Stimulated activated CD4-positive, alpha-beta T cell treated with anti-CD3 and anti-CD28 coated beads, Interleukin-1b, Interleukin-23, amount 100 ng/mL, for 1 hour (primary cell): ENCODE data around the gene PLEKHM1.
"Not testable (repeated sequence)": the region's sequence is repeated elsewhere in the genome, so short reads cannot be mapped to it uniquely, and the experiment has no call there.

ENCODE experiments used
- DNase-seq, 2 donors: peaks; one replicate each; pipeline ENCODE4 v3.0.0-alpha.2; 2020; ENCODE audit warnings: low read depth in 2 of 2

PLEKHM1 gene

GRCh38 chr17:45490615-45491433, at the start of gene PLEKHM1:
PLEKHM1 (minus strand) TSS chr17:45490721; CDS start chr17:45482484, 8,237 bp downstream.
- peak; percentile 51 to 59 for DNase-seq

DNA sequence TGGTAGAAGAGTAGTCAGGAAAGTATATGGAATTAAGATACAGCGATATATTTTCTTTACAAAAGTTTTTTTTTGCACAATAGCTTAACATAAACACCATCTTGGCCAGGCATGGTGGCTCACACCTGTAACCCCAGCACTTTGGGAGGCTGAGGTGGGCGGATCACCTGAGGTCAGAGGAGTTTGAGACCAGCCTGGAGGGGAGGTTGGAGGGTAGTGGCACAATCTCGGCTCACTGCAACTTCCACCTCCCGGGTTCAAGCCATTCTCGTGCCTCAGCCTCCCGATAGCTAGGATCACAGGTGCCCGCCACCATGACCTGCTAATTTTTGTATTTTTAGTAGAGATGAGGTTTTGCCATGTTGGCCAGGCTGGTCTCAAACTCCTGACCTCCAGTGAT, 47.6 kb upstream of the PLEKHM1 start:
- DNase-seq, result not testable (repeated sequence)

- not testable (repeated sequence) for DNase-seq
These were observed 15.6 kb upstream of the PLEKHM1 start for GRCh38 chr17:45506072-45506471.

DNA sequence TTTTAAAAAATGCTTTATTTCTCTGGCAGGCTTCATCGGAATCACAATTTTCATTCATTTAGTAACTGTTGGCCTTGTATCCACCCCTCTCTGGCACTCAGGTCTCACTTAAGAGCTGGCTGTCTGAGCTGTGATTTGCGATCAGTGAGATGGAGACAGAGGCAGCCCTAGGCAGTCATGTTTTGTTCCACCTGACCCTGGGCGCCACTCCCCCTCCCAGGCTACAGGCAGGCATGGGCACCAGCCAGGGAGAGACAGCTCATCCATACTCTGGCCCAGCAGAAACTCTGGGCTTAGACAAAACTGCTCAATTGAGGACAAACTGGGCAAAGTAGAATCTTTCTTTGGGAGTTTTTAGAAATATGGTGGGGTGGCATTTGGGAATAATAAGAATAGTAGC, 14.7 kb upstream of the PLEKHM1 start:
- DNase-seq, result not testable (repeated sequence)

DNA sequence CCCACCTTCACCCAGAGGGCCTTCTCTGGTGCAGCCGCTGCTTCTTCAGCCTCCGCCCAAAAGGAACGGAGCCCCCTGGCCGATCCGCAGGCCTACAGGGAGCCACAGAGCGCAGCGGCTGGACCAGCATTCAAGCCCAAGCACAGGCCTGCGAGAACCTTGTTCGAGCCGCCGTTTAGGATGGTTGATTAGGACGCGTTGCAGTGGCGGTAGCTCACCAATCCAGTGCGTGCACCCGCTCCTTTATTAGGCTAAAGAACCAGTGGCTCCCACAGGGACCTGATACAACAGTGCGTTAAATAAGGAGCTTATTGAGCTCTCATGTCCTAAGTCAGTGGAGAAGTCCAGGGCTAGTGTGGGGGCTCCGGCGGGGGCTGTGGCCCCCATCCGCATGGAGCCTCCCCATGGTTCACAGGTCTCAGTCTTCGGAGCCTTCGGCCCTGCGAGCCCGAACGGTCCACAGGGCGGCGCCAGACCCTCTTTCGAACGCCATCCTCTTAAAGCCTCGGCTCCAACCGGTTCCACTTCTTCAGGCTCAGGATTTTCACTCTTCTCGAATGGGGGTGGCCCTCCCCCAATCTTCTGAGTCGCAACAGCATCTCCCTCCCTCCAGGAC, 10.7 kb upstream of the PLEKHM1 start:
- DNase-seq, result not testable (repeated sequence)

GRCh38 chr17:45500478-45500877, 10.0 kb upstream of the PLEKHM1 start:
- not testable (repeated sequence) for DNase-seq

DNA sequence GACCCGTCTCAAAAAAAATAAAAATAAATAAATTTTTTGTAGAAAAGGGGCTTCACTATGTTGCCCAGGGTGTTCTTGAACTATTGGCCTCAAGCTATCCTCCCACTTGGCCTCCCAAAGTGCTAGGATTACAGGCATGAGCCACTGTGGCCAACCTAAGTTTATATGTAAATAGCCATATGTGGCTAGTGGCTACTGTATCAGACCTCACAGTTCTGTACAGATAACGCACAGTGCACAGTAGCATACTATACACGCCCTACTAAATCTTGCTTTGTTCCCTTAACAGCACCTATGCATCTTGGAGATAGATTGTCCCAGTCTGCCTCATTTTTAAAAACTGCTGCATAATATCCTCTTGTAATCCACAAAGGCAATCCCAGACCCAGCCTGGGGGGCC, 8.7 kb upstream of the PLEKHM1 start:
- DNase-seq, result not testable (repeated sequence)

- not testable (repeated sequence) for DNase-seq
These were observed 7.9 kb upstream of the PLEKHM1 start for GRCh38 chr17:45498377-45498776.

DNA sequence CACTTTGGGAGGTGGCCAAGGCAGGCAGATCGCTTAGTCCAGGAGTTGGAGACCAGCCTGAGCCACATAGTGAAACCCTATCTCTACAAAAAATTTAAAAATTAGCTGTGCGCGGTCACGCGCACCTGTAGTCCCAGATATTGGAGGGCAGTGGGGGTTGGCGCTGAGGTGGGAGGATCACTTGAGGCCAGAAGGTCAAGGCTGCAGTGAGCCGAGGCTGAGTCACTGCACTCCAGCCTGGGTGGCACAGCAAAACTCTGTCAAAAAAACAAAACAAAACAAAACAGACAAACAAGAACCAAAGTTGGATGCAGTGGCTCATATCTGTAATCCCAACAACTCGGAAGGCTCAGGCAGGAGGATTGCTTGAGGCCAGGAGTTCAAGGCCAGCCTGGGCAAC, 6.9 kb upstream of the PLEKHM1 start:
- DNase-seq, result not testable (repeated sequence)

DNA sequence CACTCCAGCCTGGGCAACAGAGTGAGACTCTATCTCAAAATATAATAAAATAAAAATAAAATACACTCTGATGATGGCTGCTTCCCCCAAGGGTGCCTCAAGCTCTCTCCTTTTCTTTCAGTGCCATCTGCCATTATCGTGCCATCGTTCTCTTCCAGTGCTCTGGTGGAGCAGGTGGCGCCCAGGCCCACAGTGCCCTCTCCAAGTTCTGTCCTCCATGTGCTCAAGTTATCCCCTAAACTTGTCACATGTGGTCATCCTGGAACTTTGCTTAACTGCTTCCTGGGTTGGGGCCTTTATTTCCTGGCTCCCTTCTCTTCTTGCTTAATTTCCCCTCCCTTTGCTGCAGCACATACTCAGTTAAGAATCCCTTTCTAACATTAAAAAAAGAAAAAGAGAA, 6.0 kb upstream of the PLEKHM1 start:
- DNase-seq, result not testable (repeated sequence)

DNA sequence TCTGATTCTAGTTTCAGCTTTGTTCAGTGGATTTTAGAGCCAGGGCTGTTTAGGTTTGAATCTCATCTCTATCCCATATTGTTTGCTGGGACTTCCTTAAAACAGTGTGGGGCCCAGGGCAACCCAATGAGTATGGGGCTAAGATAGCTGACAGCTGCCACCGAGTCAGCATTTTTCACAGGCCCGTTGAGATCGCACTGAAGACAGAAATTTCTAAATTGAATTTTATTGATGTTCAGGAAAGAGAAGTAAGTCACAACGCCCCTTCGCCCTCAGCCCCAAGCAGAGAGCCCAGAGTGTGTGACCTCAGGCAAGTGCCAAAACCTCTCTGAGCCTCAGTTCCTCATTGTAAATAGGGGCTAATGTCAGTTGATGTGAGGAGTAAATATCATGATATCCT, 4.0 kb upstream of the PLEKHM1 start:
- not testable (repeated sequence) for DNase-seq

DNA sequence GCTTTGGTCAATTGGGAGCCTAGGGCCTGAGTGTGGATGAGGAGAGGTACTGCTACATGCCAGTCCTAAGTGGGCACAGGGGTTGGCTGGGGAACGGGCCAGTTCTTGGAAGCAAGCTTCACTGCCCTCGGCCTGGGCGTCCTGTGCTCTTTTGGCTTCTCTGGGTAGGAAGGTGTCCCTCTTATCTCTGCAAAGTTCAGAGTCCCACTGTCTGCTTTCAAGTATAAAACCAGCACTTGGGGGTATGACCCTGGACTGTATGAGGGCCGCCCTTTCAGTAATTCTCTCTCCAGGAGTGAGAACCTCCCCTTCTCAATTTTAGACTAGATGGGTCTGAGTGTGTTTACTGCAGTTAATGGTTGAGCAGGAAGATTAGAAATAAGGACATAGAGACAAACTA, 1.6 kb upstream of the PLEKHM1 start:
- not testable (repeated sequence) for DNase-seq

DNA sequence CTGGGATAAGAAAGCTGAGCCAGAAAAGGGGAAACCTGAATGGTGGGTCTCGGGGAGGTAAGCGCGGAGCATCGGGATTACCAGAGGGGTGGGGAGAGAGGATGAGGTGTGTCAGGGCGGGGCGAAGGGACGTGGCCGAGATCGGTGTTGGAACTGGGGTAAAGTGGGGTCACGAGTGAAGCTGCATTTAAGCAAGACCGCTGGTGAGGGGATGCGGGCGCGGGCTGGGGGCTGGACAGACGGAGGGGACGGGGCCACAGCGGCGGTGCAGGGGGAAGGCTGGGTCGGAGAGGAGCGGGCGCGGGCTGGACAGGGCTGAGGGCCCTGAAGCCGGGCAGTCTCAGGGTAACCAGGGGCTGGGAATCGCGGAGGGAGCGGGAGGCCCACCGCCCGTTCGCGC, 323 bp downstream of the PLEKHM1 start:
- DNase-seq, result not testable (repeated sequence)

GRCh38 chr17:45487704-45488103, 2.8 kb downstream of the PLEKHM1 start:
- DNase-seq, result not testable (repeated sequence)

- DNase-seq, result not testable (repeated sequence)
These were observed 6.8 kb downstream of the PLEKHM1 start for GRCh38 chr17:45483591-45484216.

- not testable (repeated sequence) for DNase-seq
These were observed 7.3 kb downstream of the PLEKHM1 start for GRCh38 chr17:45483177-45483576.

GRCh38 chr17:45482317-45482716, 8.2 kb downstream of the PLEKHM1 start:
- not testable (repeated sequence) for DNase-seq

DNA sequence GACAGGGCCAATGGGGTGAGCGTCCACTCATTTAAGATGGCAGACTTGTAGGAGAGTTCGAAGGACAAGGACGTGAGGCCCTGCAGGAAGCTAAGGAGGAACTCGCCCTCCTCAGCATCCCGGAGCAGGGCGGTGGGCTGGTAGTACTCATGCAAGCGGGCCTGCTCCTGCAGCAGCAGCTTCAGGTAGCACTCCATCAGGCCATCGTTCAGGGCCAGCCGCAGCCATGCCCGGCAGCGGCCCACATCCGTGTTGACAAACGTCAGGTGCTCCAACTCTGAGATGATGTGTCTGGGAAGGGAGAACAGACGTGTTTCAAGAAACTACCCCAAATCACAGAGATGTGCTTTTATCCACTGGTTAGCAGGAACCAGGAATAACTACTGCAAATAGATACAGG, 15.1 kb downstream of the PLEKHM1 start:
- not testable (repeated sequence) for DNase-seq

DNA sequence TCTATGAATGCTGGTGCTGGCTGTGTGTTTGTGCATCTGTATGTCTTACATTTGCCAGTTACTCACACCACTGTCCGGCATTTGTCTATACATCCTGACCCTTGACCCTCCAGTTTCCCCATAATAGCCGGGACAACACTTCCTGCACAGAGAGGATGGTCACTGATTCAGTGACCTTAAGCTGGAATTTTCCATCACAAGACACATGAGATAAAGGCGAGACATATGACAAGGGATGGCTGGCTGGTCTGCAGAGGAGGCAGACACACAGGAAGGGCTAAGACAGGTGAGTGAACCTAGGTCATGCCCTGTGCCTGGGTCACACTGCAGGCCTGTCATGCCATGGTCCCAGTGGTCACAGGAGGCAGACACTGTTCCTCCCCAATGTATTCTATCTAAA, 18.3 kb downstream of the PLEKHM1 start:
- DNase-seq, result not testable (repeated sequence)

- not testable (repeated sequence) for DNase-seq
These were observed 21.3 kb downstream of the PLEKHM1 start for GRCh38 chr17:45469204-45469563.

GRCh38 chr17:45468293-45469203, 22.0 kb downstream of the PLEKHM1 start:
- DNase-seq, result not testable (repeated sequence)
